HG03378 (cell line): ENCODE data around the gene LPAR3.

Source experiments
- ATAC-seq: cut with Tn5 transposase; IDR thresholded peaks from one replicate; pipeline ENCODE4 v1.9.1; 2021; ENCODE audit warnings: mild to moderate bottlenecking, moderate library complexity; ENCODE audit not compliant: unreplicated experiment

Gene LPAR3

DNA sequence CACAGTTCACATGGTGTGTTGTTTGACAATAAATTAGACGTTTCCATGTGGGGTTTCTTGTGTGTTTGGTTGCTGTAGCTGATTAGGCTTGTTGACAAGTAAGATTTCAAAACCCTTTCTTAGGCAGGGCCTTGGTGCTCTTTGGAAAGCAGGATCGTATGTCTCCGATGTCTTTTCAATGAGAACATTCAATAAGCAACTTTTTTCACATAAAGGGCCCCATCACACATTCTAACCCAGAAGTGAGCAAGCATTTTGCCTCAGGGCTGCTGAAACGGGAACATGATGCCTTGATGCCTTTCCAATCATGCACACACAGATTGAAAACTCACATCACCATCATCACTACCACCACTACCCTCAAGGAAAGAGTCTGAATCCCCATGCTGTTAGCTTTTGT is 33.1 kb downstream of the LPAR3 start:
- ATAC-seq: no peak

DNA sequence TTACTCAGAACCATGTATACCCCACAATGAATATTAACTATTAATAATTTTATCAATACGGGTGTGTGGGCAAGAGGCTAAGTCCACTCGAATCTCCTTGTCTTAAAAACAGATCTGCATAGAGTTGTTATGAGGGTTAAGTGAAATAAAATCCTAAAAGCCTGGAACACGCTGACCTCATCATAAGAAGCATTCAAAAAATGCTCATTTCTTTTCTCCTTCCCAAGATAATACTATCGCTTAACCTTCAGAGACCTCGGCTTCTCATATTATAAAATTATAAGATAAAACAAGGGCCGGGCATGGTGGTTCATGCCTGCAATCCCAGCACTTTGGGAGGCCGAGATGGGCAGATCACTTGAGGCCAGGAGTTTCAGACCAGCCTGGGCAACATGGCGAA is 35.1 kb downstream of the LPAR3 start:
- no peak for ATAC-seq

DNA sequence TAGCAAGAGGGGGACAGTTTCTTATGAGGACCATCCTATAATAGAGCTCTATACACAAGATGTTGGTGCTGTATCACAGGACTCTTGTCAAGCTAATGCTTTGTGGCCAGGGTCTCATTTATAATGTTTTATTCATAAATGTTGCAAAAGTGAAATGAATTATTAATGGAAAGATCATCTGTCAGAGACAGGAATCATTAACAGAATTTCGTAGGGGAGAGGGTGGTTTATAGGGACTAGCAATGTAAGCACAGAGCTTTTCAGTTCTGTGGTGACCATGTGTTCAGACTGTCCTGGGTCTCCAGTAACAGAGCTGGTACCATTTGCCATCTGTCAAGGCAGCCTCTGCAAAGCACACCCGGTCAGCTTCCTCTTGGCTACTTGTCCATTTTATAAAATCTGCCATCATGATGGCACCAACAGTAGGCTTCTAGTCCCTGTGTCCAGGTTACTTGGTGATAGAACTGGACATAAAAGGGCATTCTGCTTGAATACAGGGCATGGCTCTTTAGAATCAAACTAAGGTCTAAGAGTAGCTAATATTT is 36.2 kb downstream of the LPAR3 start:
- no peak for ATAC-seq

DNA sequence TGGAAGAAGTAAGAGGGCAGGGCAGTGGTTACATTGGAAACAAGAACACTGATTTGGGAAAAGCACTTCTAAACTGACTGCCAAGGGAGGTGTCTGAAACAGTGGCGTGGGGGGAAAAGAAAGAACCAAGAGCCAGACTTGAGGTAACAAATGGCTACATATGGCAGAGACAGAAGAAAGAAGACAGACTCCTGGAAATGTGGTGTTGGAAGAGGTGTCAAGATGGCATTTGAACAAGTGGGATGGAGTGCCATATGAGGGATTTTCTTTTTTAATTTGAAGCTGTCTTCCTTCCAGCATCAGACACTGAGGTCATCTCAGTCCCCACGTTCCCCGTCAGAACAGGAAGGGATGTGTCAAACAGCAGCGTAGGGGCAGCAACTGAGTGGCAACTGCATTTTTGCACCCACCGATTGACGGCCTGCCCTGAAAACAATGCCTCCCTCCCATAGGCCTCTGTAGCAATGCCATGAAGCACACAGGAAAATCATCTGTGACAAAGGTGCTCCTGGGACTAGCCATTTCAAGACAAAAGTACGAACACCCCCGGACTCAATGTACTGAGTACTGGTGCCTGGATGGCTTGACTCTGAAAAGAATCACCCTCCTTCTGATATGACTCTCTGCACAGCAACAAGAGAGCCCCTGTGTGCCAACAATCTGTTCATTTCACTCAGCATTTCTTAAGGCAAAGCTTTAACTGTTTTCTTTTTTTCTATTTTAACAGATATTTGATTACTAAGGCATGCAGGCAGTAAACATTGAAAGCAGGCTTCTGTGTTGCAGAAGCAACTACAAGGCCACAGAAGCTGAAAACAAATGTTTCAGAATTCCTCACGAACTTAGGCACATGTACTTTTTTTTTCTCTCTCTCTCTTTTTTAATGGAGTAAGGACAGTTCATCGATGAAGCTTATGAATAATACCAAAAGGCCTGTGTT is 37.0 kb downstream of the LPAR3 start:
- ATAC-seq: no peak

DNA sequence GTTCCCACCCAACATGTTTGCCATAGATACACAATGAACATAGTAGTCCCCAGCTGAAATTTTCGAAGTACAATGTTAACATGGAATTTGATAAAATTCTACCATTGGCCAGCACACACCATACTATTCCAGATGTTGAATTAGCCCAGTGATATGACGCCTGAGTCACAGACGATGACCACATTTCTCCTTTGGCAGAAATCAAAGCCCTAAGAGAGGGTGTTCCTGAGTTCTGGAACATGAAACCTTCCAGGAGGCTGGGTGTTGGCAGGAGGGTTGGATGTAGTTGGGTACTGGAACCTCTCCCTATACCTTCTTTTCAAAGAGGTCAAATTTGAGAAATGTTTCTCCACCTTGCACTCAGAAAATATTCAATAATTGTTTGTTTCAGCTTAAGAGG is 37.8 kb downstream of the LPAR3 start:
- no peak for ATAC-seq

DNA sequence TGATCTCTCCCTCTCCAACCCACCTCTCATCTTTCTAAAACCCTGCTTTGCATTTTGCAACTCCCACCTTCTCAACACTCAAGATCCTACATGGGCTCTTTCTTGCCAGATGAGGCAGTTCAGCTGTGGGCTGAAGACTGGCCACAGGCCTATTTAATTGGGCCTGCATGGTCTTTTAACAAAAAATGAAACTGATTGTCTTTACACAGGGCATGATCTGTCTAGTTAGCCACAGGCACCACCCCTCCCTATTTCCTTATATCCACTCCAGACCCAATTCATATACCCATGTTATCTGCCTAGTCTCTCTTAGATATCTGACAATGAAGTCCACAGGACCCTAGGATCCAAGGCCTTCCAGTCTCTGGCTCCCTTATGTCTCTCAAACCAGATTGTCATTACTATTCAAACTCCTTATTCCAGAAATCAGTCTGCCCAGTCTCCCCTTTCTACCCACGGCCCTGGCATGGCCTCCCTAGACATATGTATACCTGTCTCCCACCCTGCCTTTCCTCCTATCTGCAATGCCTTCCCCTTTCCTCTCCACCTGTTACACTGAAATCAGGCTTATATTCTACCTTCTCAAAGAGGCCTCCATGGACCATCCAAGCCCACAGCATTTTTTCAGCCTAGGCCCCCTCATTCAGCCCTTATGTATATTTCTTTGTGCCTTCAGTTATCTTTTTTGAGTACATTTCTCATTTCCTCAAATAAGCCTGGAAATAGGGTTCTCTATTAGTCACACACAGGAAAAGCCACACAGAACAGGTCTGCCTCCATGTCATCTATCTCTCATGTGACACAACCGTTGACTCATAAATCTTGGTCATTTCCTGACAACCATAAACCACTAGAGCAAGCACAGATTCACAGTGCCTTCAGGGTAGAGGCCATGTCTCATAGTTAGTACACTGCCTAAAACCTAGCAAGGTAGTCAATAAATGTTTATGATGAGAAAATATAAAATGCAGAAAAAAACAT is 39.0 kb downstream of the LPAR3 start:
- ATAC-seq: peak; percentile 99

DNA sequence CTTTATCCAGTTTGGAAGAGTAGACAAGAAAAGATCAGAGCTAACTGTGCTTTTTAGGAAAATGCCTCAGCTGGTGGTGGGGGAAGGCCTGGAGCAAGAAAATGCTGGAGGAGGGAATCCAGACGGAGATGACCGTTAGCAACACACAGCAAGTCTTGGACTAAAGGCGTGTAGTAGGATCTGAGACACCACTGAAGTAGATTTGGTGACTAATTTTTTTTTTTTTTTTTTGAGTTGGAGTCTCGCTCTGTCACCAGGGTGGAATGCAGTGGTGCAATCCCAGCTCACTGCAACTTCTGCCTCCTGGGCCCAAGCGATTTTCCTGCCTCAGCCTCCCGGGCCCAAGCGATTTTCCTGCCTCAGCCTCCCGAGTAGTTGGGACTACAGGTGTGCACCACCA is 41.2 kb downstream of the LPAR3 start:
- ATAC-seq: no peak

DNA sequence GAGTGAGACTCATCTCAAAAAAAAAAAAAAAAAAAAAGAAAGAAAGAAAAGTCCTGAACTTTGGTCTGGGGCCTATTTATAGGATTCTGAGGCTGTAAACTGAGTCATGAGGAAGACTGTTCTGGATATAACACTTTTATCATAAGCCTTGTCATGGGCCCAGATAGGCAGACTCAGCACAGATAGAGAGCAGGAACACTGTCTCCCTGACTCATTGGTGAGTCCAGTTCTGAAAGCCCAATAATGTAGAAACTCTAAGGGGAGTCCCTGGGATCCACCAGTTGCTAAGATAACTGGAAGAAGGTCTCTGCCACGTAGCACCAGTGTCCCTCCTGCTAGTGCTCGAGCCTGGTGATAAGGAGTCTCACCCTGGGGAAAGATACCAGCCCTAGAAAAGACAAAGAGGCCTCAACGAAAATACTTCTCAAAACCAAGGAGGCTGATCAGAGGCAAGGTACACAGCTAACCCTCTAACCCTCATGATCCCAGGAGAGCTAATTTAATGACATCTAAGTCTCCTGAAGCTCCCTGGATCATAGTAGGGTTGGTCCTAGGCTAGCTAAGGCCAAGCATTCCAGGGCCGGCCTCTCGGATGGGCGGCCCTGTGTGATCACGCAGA is 43.5 kb downstream of the LPAR3 start:
- ATAC-seq: no peak

DNA sequence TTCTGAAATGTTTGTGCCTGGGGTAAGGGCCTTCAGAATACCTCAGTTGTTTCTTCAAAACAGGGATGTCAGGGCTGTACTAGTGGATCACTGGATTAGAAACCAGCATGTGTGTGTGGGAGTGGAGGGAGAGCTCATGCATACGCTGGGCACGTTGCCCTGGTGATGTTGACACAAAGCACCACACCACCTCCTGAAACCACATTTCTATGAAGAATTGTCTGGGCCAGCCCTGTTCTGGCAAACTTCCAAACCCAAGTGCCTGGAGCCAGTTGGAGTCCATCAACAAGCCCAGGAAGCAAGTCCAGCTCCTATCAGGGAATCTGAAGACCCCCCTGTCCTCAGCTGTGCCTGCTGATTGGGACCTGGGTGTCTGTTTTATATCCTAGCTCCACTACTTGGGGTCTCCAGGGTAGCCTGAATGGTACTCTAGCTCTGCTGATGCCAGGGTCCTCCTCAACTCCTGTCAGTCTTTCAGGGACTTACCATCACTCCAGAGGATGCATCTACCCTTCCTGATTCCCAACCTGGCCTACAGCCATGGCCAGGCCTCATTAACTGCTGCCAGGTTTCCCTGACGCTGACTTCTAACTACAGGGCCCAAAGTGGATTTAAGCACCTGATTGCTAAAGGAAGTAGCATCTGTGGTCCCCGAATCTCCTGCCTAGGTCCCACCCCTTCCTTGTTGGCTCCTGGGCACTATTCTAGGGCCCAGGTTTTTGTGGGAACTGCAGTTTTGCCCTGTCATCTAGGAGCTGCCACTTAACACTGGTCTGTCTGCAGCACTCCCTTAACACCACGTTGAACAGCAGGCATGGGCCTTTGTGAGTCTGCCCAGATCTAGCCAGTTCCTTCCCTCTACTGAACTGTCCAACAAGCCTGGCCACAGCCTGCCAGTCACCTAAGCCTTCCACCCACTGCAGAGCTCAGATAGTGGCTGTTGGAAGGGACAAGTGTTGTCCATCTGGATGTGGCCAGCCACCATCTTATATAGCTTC is 45.5 kb downstream of the LPAR3 start:
- peak; percentile 67 for ATAC-seq

DNA sequence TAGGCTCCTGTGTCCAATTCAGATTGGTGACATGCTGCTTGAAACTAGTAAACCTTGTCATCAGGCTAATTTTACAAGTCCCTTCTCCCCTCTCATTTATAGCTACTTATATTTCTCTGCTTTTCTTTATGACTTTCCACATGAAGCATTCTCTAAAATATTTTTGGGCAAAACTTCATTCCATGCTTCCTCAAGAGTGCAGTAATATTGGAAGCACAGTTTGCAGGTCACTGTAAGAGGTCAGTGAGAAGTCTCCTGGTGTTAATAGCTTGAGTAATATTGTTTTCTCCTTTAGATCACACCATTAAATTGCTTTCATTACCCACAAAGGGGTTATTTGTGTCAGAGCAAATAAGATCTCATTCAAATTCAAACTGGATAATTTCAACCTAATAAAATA is 46.6 kb downstream of the LPAR3 start:
- no peak for ATAC-seq

DNA sequence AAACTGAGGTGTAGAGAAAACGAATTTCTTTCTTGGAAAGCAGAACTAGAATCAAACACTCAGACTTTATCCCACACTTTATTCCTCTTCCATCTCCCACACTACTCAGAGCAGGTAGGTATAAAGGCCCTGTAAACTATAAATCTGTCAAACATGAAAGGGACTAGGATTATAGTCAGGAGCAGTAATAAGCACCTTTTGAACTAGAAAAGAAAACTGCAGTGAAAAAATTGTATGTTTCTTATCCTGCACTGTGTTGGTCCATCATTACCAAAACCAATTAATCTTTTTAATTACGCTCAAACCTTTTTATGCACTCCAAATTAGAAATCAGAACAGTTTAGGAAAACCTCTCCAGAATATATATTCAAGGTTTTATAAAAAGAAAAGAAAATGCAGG is 47.6 kb downstream of the LPAR3 start:
- no peak for ATAC-seq

DNA sequence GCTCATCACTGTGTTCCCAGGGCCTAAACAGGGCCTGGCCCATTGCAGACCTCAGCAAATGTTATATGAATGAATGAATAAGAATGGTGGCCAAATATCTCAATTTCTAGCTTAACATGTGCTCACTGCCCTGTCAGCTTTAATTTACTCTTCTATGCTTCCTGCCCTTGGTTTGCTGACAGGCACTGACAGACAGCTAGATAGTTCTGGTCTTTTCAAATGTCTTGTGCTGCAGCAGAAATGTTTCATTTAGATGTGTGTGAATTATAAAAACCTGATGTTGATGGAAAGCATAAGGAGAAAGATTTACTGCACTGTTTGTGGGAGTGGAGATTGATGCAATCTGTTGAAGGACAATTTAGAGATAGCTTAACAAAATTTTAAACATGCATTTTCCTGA is 48.9 kb downstream of the LPAR3 start:
- ATAC-seq: no peak

DNA sequence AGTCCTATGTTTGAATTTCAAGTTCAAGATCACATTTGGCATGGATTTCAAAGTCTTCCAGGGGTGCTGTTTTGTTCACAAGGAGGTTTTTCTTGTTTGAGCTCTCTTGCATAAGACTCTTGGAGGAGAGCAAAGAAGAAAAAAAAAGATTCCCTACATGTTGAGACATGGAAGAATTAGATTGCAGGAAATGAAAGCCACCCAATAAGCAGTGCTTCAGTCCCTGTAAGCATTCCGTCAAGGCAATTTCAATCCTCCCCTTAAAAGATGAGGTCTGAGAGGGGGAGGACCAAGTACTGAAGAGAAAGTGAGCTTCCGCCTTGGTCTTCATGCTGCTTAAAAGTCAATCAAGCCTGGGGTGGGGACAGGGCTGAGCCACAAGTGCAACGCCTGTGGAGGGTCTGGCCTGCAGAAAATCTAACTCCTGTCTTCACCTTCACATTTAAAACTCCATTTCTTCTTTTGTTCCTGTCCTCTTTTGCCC is 50.2 kb downstream of the LPAR3 start:
- no peak for ATAC-seq

DNA sequence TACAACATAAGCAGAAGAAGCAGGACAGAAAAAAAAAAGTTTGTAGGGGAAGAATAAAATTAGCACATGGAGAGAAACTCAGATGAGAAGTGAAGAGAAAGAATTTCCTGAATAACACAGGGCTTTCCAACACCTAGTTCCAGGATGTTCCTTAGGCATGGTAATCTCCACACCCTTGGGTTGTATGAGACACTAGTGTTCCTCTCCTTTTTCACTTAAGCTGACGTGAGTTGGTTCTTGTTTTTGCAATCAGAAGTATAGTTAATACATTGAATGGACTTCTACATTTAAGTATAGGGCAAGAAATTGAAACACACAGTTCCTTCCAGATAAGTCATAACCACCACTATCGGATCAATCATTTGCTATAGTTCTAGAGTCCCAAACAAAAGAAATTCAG is 51.0 kb downstream of the LPAR3 start:
- no peak for ATAC-seq

DNA sequence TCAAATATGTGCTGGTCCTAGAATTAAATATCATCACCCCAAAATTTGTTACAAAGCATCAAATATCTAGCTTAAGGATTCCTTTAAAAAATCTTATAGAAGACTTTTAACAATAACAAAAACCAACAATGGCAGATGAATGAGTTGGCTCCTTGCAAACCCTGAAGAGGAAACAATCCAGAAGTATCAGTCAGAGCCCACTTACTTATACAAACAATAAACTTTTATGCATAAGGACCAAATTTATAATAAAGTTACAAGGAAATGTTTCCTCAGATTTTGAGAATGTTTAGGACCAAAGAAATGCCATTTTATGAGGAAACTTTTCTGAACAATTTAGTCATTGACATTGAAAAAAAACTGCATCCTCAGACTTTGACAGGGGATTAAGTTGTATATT is 52.7 kb downstream of the LPAR3 start:
- ATAC-seq: no peak

DNA sequence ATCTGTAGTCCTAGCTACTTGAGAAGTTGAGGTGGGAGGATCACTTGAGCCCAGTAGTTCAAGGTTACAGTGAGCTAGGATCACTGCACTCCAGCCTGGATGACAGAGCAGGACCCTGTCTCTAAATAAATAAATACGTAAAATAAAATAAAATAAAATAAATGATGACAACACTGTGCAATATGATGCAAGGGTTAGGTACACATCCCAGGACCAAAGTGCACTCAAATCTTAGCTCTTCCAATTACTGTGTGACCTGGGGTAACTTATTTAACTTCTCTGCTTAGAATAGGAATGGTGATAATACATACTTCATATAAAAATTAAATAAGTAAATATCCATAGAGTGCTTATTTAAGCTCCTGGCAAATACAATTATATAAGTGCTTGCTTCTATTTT is 53.5 kb downstream of the LPAR3 start:
- ATAC-seq: no peak

DNA sequence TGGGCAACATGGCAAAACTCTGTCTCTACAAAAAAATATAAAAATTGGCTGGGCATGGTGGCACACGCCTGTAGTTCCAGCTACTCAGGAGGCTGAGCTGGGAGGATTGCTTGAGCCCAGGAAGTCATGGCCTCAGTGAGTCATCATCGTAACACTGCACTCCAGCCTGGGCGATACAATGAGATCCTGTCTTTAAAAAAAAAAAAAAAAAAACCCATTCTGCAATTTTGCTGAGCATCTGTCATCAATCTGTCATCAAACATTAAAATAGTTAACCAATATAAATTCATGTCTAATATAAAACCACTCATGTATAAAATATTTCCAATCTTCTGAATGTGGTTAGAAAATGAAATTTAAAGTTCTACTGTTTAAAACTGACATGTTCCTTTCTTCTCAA is 56.9 kb downstream of the LPAR3 start:
- ATAC-seq: no peak

DNA sequence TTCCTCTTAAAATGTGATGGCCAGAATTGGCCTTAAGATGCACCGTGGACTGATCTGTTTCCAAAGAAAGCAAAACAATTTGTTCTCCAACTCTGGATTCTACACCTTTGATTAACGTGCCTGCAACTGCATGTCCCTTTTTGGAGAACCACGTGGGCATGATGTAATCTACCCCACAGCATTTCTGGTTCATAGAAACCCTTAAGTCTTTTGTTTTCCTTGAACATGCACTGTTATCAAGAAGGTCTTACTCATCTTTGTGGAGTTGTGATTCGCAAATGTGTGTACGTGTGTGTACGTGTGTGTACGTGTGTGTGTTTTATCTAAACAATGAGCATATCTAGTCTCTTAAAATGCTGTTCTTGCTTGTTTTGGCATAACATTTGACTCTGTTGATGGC is 57.8 kb downstream of the LPAR3 start:
- ATAC-seq: no peak

DNA sequence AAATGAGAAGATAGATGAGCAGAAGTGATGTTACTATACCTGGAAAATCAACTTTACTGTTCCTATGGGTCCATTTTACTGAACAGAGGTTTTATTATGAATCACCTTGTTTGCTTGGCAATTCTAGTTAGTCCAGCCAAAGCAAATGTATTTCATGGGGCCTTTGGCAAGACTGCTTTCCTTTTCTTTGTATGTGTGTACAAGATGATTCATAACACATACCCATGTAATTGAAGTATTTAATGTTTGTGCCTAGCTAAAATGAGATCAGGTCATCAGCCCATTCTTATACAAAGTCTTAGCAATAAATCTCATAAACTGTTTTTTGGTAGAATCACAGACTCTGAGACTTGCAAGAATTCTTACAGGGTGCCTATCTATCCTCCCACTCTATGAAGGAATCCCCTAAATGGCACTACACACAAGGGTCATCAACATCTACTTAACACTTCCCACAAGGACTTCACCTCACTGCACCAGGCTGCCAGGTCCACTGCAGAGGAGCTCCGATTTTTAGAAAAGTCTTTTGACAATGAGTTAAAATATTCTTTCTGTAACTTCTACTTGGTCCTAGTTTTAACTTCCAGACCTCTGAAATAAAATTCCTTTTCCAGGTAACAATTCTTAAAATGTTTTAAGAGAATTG is 58.5 kb downstream of the LPAR3 start:
- ATAC-seq: no peak
